Measurements from ENCODE around the gene MRPS23.

The MRPS23 gene

GRCh38 chr17:57876866-57877237 lies 27.0 kb upstream of the MRPS23 start:
- ChIA-PET POLR2A (interaction anchor here (0.9 to 2.6 kb wide), 4 partner anchors 110 to 121 kb away, joined by 3 to 14 read pairs (median 4); partner anchors contain the start of gene VEZF1), CTCF (interaction anchor here (0.6 to 6.5 kb wide), 9 partner anchors 13 to 231 kb away, joined by 3 to 95 read pairs (median 7); no protein-coding TSS in a partner anchor)
- H3K36me3 ChIP-seq (ENCODE audit: control insufficient read depth in 2 of 2, insufficient read depth in 1 of 2, low read length in 2 of 2), result peaks cover 0 to 40% of the 10 kb centered on the region in 2 experiments; a peak in 2 of 3 replicates
- TF ChIP-seq ZNF513 (tag by site-specific recombination; IDR thresholded peaks at IDR 0.05) (no peak), REST (tag by site-specific recombination; IDR thresholded peaks at IDR 0.05) (no peak), ZBTB8A (tag by site-specific recombination; IDR thresholded peaks at IDR 0.05) (no peak), ZNF324 (tag by site-specific recombination; IDR thresholded peaks at IDR 0.05) (no peak), ZNF792 (tag by site-specific recombination; IDR thresholded peaks at IDR 0.05) (no peak), ZNF596 (tag by site-specific recombination; IDR thresholded peaks at IDR 0.05) (no peak), ZXDB (tag by site-specific recombination; IDR thresholded peaks at IDR 0.05) (no peak), ZNF280C (tag by site-specific recombination; IDR thresholded peaks at IDR 0.05) (no peak), SCRT2 (tag by site-specific recombination; IDR thresholded peaks at IDR 0.05) (no peak), OSR2 (tag by site-specific recombination; IDR thresholded peaks at IDR 0.05) (no peak), ZSCAN4 (tag by site-specific recombination; IDR thresholded peaks at IDR 0.05) (no peak), ZNF211 (tag by site-specific recombination; IDR thresholded peaks at IDR 0.05; ENCODE audit: low read depth) (no peak)
- H3K9me3 ChIP-seq (ENCODE audit: control insufficient read depth, insufficient read depth, low read depth, low read length), result no peaks in the 10 kb centered on the region
- H3K4me3 ChIP-seq (ENCODE audit: low read depth, low read length), result no peak overlapping the region
- peaks cover 21% of the 10 kb centered on the region for H3K4me1 ChIP-seq (ENCODE audit: control insufficient read depth, insufficient read depth, low read length)
- H3K27ac ChIP-seq (ENCODE audit: extremely low read depth, low read depth, low read length), result peak overlapping the region; percentile 87; the same call in 1 of the 2 replicates

GRCh38 chr17:57876023-57876865 lies 26.4 kb upstream of the MRPS23 start:
- Histone ChIP-seq H3K4me1 (ENCODE audit: control insufficient read depth, insufficient read depth, low read length) (peaks cover 21% of the 10 kb centered on the region), H3K9me3 (ENCODE audit: control insufficient read depth, insufficient read depth, low read depth, low read length) (no peaks in the 10 kb centered on the region), H3K36me3 (ENCODE audit: control insufficient read depth in 2 of 2, insufficient read depth in 1 of 2, low read length in 2 of 2) (peaks cover 0 to 44% of the 10 kb centered on the region in 2 experiments; a peak in 2 of 3 replicates), H3K27ac (ENCODE audit: extremely low read depth, low read depth, low read length) (peak overlapping the region; percentile 87; the same call in 1 of the 2 replicates), H3K4me3 (ENCODE audit: low read depth, low read length) (no peak overlapping the region)
- POLR2A ChIA-PET, result interaction anchor here (0.7 to 2.7 kb wide), 19 partner anchors 12 to 207 kb away, joined by 3 to 32 read pairs (median 10); partner anchors contain the start of genes DYNLL2, MRPS23, SRSF1 and VEZF1
- CTCF ChIA-PET, result interaction anchor here (0.6 to 6.5 kb wide), 17 partner anchors 9 to 208 kb away, joined by 3 to 95 read pairs (median 5); partner anchors contain the start of gene MRPS23
- TF ChIP-seq ZNF211 (tag by site-specific recombination; IDR thresholded peaks at IDR 0.05; ENCODE audit: low read depth), result no peak
- TF ChIP-seq ZNF138 (tag by site-specific recombination; IDR thresholded peaks at IDR 0.05; ENCODE audit: borderline replicate concordance), result no peak
- no peak for TF ChIP-seq ZNF48 (tag by site-specific recombination; IDR thresholded peaks at IDR 0.05)
- peak; percentile 14; the same call in 1 of the 2 replicates for TF ChIP-seq GLIS2 (tag by site-specific recombination; IDR thresholded peaks at IDR 0.05)
- no peak for TF ChIP-seq KLF17 (tag by site-specific recombination; IDR thresholded peaks at IDR 0.05)
- TF ChIP-seq ZBTB21 (tag by site-specific recombination; IDR thresholded peaks at IDR 0.05), result no peak
- no peak for TF ChIP-seq ZFP37 (tag by site-specific recombination; IDR thresholded peaks at IDR 0.05)
- no peak for TF ChIP-seq ZNF155 (tag by site-specific recombination; IDR thresholded peaks at IDR 0.05)
- TF ChIP-seq GLIS1 (tag by site-specific recombination; IDR thresholded peaks at IDR 0.05), result peak; percentile 84
- no peak for TF ChIP-seq ZNF544 (tag by site-specific recombination; IDR thresholded peaks at IDR 0.05)
- TF ChIP-seq ZNF623 (tag by site-specific recombination; IDR thresholded peaks at IDR 0.05), result peak; percentile 69
- no peak for TF ChIP-seq ZNF548 (tag by site-specific recombination; IDR thresholded peaks at IDR 0.05)
- TF ChIP-seq ZFHX2 (tag by site-specific recombination; conservative IDR thresholded peaks at IDR 0.05), result no peak
- TF ChIP-seq OSR2 (tag by site-specific recombination; IDR thresholded peaks at IDR 0.05), result no peak
